HEK293 (cell line): ENCODE results near the gene MMP28.

Experiments
- SCRT2 ChIP-seq: fragments of 450-650 bp; formaldehyde crosslinking; IDR thresholded peaks from 2 replicates; pipeline ENCODE4 v1.5.1; 2016; ENCODE audit warnings: missing biosample characterization, missing genetic modification characterization
- ZNF26 ChIP-seq: fragments of 450-650 bp; formaldehyde crosslinking; IDR thresholded peaks from 2 replicates; pipeline ENCODE4 v1.5.1; 2016; ENCODE audit warnings: missing biosample characterization, missing genetic modification characterization
- ZNF274 ChIP-seq, 2 experiments: fragments of 200-500 bp in 1 of 2; fragments of 450-650 bp in 1 of 2; sonication (Bioruptor generic) in 1 of 2; formaldehyde crosslinking in 1 of 2; IDR thresholded peaks; 2 replicates each; pipeline versions ENCODE4 v1.5.1 to v1.6.1; 2014 to 2016; ENCODE audit warnings: borderline replicate concordance in 1 of 2, inconsistent platforms in 1 of 2, low read length in 1 of 2, missing biosample characterization in 1 of 2, missing genetic modification characterization in 1 of 2

GRCh38 chr17:35750526-35751395, 44.7 kb downstream of the MMP28 start:
- TF ChIP-seq ZNF274 (IDR thresholded peaks at IDR 0.05; ENCODE audit: low read length) (no peak), ZNF274 (tag by site-specific recombination; IDR thresholded peaks at IDR 0.05; ENCODE audit: borderline replicate concordance) (no peak), SCRT2 (no peak), ZNF26 (no peak)
